Measurements from ENCODE around the gene VPS39.

The VPS39 gene

DNA sequence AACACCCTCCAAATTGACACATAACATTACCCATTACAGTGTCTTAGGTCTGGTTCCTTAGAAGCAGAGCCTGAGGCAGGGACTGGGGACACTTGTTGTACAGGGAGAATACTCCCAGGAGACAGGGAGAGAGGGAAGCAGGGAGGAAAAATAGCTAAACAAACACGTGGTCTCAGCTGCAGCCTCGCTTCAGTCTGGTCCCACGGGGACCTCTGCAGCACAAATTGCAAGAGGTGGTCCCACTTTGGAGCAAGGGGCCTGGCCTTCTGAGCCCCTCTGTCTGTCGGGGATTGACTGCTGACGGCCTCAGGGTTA, 88.7 kb downstream of the VPS39 start:
- H3K27ac ChIP-seq = peak overlapping the region; percentile 46
- TF ChIP-seq CTCF (IDR thresholded peaks at IDR 0.05) = no peak
- no peak for TF ChIP-seq ZFX (IDR thresholded peaks at IDR 0.05; ENCODE audit: borderline replicate concordance)

DNA sequence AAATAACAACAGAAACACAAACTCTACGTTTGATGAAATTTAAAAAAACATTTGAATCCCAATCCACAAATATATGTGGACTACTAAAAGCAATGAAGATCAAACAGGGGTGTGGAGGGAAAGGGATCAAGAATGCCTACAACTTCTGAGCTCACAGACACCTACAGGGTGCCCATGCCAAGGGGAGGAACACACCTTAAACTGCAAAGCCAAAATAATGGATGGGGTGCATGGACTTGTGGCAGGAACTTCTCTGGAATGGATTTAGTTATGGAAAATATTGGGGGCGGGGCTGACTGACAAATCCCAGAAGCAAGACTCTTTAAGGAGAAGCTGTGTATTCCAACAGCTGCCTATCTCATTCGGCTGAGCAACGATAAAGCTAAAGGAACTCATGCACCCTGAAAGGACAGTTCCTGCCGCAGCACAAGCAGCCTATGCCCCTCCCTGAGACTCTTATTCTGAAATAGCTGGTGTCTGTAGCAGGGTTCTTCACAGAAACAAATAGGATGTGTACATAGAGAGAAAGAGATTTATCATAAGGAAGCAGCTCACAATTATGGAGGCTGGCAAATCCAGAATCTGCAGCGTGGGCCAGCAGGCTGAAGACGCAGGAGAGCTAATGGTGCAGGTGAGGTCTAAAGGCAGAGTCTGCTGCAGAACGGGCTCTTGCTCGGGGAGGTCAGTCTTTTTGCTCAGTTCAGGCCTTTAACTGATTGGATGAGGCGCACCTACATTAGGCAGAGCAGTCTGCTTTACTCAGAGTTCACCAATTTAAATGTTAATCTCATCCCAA, 89.3 kb downstream of the VPS39 start:
- TF ChIP-seq ZFX (IDR thresholded peaks at IDR 0.05; ENCODE audit: borderline replicate concordance) (no peak), CTCF (IDR thresholded peaks at IDR 0.05) (no peak)
- H3K27ac ChIP-seq = peak overlapping the region; percentile 46

- no peak overlapping the region for H3K27ac ChIP-seq
These were observed 96.2 kb downstream of the VPS39 start for GRCh38 chr15:42111924-42112323.

GRCh38 chr15:42110367-42110766, 97.7 kb downstream of the VPS39 start:
- TF ChIP-seq ZFX (IDR thresholded peaks at IDR 0.05; ENCODE audit: borderline replicate concordance) (no peak), CTCF (IDR thresholded peaks at IDR 0.05) (no peak)
- H3K27ac ChIP-seq = no peak overlapping the region

More at GRCh38 chr15:42111924-42112323, 96.2 kb downstream of the VPS39 start:
- TF ChIP-seq ZFX (IDR thresholded peaks at IDR 0.05; ENCODE audit: borderline replicate concordance) (no peak), CTCF (IDR thresholded peaks at IDR 0.05) (no peak)

GRCh38 chr15:42108806-42109205, 99.3 kb downstream of the VPS39 start:
- no peak overlapping the region for H3K27ac ChIP-seq
- TF ChIP-seq ZFX (IDR thresholded peaks at IDR 0.05; ENCODE audit: borderline replicate concordance) = no peak
- no peak for TF ChIP-seq CTCF (IDR thresholded peaks at IDR 0.05)
